HepG2 (cell line): Measurements from ENCODE around the gene RGP1. TPM values are rescaled to one million over a fixed set of nuclear protein-coding genes. Genes with fewer than 3 reads are reported as not detected.

ENCODE experiments used
- BATF2 ChIP-seq: sonication (generic); formaldehyde crosslinking; IDR thresholded peaks from 2 replicates; pipeline ENCODE4 v1.8.0; 2022; ENCODE audit warnings: mild to moderate bottlenecking, missing genetic modification reagents, moderate library complexity
- HOMEZ ChIP-seq: IDR thresholded peaks from 2 replicates; pipeline ENCODE4 v1.6.1; 2016; ENCODE audit warnings: low read depth
- NFATC3 ChIP-seq: sonication (generic); formaldehyde crosslinking; IDR thresholded peaks from 2 replicates; pipeline ENCODE4 v1.5.1; 2020; ENCODE audit warnings: mild to moderate bottlenecking, missing genetic modification reagents
- NFIB ChIP-seq: sonication (generic); formaldehyde crosslinking; IDR thresholded peaks from 2 replicates; pipeline ENCODE4 v1.9.0; 2021; ENCODE audit warnings: missing genetic modification reagents, mild to moderate bottlenecking, borderline replicate concordance
- PATZ1 ChIP-seq: sonication (generic); formaldehyde crosslinking; IDR thresholded peaks from 2 replicates; pipeline ENCODE4 v1.4.0; 2020; ENCODE audit warnings: missing genetic modification reagents
- SKIL ChIP-seq: sonication (generic); formaldehyde crosslinking; IDR thresholded peaks from 2 replicates; pipeline ENCODE4 v1.8.0; 2022; ENCODE audit warnings: missing genetic modification reagents, mild to moderate bottlenecking, moderate library complexity, borderline replicate concordance
- SNAPC4 ChIP-seq: sonication (generic); formaldehyde crosslinking; IDR thresholded peaks from 2 replicates; pipeline ENCODE4 v1.4.0; 2020; ENCODE audit warnings: mild to moderate bottlenecking, missing genetic modification reagents
- SP4 ChIP-seq: sonication (generic); formaldehyde crosslinking; IDR thresholded peaks from 2 replicates; pipeline ENCODE4 v1.8.1; 2023; ENCODE audit warnings: mild to moderate bottlenecking, missing genetic modification reagents
- TERF1 ChIP-seq: sonication (generic); formaldehyde crosslinking; IDR thresholded peaks from 2 replicates; pipeline ENCODE4 v1.8.0; 2022; ENCODE audit warnings: mild to moderate bottlenecking, missing genetic modification reagents, moderate library complexity
- U2AF2 ChIP-seq: fragments of 200-400 bp; formaldehyde crosslinking; IDR thresholded peaks from 2 replicates; pipeline ENCODE4 v1.6.1; 2017; ENCODE audit warnings: low read depth, mild to moderate bottlenecking, low read length
- ZNF629 ChIP-seq: sonication (generic); formaldehyde crosslinking; conservative IDR thresholded peaks from 2 replicates; pipeline ENCODE4 v1.5.0; 2020; ENCODE audit warnings: missing genetic modification reagents
- polyA plus RNA-seq, 8 experiments: library from polyadenylated mRNA; depleted of rRNA in 3 of 8; stranded (reverse) in 7 of 8; unstranded in 1 of 8; fragments of >200 nt; fragmentation: Illumina TruSeq in 4 of 8; extraction: Trizol in 4 of 8; gene quantifications; 2 replicates each; pipeline versions ENCODE4 v1.2.1 to v1.2.3, GENCODE V29; 2011 to 2016; ENCODE audit warnings: low read depth in 4 of 8, missing spikeins in 1 of 8, mixed read lengths in 1 of 8; ENCODE audit not compliant: insufficient read depth in 1 of 8
- total RNA-seq, 5 experiments: library from RNA; depleted of rRNA; stranded (reverse); fragments of >200 nt; fragmentation: Illumina TruSeq; extraction: Trizol; gene quantifications; 2 replicates each; pipeline ENCODE4 v1.2.3, GENCODE V29; 2016; ENCODE audit warnings: low read depth in 1 of 5

The RGP1 gene
- total and polyA plus RNA-seq, 2 of the 13 experiments (the other 11 are each of a cell fraction or from before 2014, with no cell fraction given): 12.7 to 21.0 TPM

- no peak for TF ChIP-seq BATF2 (CRISPR knock-in tag)
- TF ChIP-seq SNAPC4: peak; percentile 92
- TF ChIP-seq SP4 (CRISPR knock-in tag): peak; percentile 84
- 0 out of 2 replicates have a peak, but pooled peaks have one; percentile 29 for TF ChIP-seq ZNF629 (CRISPR knock-in tag)
- TF ChIP-seq TERF1 (CRISPR knock-in tag): no peak
- TF ChIP-seq U2AF2: no peak
- TF ChIP-seq NFATC3: peak; percentile 15; the same call in 1 of the 2 replicates
- peak; percentile 13; the same call in 1 of the 2 replicates for TF ChIP-seq HOMEZ (CRISPR knock-in tag)
- no peak for TF ChIP-seq NFIB
- TF ChIP-seq SKIL (CRISPR knock-in tag): no peak
- peak; percentile 91 for TF ChIP-seq PATZ1 (CRISPR knock-in tag)
Observed at GRCh38 chr9:35732185-35732799, 16.8 kb upstream of the RGP1 start, which contains the start of the genes CREB3 and TLN1 (continued).
